CD4-positive, alpha-beta T cell treated with Interferon gamma for 1 hour (primary cell): ENCODE results near the gene ZNF518A.
"Not testable (repeated sequence)": the region's sequence is repeated elsewhere in the genome, so short reads cannot be mapped to it uniquely, and the experiment has no call there.

ENCODE experiments used
- DNase-seq: peaks from one replicate; pipeline ENCODE4 v3.0.0-alpha.2; 2020

ZNF518A gene

DNA sequence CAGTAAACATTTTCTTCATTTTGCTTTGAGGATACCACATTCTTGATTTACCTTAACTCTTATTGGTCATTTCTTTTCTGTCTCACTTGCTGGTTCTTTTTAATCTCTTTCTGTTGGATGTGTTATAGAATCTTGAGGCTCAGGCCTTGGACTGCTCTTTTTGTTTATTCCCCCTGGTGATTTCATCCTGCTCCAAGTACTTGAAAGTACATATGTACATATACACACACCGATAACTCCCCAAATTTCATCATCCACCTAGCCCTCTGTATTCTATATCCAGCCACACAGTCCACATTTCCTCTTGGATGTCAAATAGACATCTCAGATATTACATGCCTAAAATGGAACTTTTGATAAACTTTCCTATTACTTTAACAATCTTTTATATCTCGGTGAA lies 7.5 kb downstream of the ZNF518A start:
- no peak for DNase-seq

DNA sequence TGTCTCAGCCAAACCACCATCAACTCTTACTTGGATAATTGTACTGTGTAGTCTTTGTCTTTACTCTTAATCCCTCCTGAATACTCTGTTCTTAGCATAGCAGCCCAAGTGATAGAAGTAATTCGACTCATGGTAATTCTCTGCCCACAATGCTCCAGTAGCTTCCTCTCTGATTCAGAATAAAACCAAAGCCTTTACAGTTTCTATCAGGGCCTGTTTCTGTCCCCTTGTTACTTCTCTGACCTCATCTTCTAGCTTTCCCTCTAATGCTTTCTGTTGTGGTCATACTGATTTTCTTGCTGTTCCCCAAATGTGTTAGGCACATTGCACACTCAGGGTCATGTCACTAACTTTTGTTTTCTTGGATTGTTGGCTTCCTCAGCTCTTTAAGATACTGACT lies 8.0 kb downstream of the ZNF518A start:
- no peak for DNase-seq

DNA sequence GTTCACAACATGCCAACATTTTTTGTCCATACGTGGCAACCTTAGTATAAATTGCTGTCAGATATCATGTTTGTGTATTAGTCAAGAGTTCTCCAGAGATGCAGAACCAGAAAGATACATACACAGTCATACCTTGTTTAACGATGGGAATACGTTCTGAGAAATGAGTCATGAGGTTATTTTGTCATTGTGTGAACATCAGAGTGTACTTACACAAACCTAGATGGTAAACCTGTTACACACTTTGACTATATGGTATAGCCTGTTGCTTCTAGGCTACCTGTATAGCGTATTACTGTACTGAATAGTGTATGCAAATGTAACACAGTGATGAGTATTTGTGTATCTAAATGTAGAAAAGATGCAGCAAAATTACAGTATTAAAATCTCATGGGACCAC lies 22.3 kb downstream of the ZNF518A start:
- DNase-seq, result no peak

- no peak for DNase-seq
Measured at GRCh38 chr10:96153070-96153469, 23.0 kb downstream of the ZNF518A start.

GRCh38 chr10:96165726-96166125 lies 35.6 kb downstream of the ZNF518A start:
- no peak for DNase-seq

- DNase-seq, result no peak
Measured at GRCh38 chr10:96168546-96168945, 38.4 kb downstream of the ZNF518A start.

DNA sequence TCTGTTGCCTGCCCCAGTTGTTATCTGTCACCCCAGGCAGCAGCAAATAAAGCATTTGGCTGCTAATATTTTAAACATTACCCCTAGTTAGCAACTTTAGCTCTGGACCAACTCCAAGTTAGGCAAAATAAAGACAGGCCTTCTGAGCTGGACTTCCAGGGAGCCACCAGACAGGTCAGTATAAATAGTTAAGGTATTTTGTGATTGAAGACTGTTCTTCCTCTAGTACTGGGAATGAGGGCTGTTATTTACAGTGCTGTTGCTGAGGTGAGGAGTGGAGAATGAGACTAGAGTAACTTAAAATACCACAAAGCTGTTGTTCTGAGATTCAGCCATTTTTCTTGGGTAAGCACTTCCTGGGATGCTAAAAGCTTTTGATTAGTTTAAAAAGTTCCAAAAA lies 40.1 kb downstream of the ZNF518A start:
- no peak for DNase-seq

GRCh38 chr10:96172666-96173065 lies 42.6 kb downstream of the ZNF518A start:
- DNase-seq, result no peak

DNA sequence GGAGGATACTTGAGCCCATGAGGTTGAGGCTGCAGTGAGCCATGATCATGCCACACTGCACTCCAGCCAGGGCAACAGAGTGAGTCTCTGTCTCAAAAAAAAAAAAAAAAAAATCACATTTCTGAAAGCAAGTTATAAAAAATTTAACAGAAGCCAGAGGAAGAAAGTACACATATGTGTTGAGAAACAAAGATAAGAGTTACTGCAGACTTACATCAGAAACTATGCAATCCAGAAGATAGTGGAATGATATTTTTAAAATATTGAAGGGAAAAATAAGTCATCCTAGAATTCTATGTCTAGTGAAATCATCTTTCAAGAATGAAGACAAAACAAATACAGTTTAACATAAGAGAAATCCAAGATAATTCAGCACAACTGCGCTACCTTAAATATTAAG lies 46.9 kb downstream of the ZNF518A start:
- DNase-seq, result no peak

GRCh38 chr10:96188421-96188820 lies 58.3 kb downstream of the ZNF518A start:
- no peak for DNase-seq

DNA sequence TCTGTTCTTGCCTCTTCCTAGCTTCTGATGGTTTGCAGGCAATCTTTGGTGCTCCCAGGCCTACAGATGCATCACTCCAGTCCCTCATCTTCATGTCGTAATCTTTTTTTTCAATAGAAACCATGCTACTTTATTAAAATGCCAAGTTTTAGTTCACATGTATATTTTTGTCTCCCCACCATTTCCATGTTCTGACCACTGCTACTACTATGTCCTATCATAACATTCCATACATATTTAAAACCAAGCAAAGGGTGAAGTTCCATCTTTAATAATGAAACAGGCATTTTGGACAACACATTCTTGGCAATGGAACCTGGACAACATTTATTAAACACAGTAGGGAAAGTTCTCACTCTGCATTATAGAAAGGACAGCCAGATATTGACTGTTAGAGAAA lies 58.8 kb downstream of the ZNF518A start:
- DNase-seq, result no peak

- not testable (repeated sequence) for DNase-seq
Measured at GRCh38 chr10:96189505-96189904, 59.4 kb downstream of the ZNF518A start.

DNA sequence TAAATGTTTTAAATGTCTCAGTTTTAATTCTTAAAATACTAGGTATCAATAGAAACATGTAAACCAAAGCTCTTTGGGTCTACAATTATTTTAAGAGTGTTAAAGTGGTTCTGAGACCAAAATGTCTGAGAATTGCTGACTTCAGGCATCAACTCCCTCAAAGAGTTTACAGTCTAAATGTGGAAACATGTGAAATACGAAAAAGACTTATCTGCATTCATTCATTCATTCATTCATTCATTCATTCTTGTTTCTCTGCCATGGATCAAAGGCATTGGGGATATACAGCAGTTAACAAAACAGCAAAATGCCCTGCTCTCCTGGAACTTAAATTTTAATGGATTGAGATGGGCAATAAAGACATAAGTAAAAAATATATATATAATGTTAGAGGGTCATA lies 71.4 kb downstream of the ZNF518A start:
- no peak for DNase-seq

GRCh38 chr10:96205580-96205979 lies 75.5 kb downstream of the ZNF518A start:
- DNase-seq, result no peak

DNA sequence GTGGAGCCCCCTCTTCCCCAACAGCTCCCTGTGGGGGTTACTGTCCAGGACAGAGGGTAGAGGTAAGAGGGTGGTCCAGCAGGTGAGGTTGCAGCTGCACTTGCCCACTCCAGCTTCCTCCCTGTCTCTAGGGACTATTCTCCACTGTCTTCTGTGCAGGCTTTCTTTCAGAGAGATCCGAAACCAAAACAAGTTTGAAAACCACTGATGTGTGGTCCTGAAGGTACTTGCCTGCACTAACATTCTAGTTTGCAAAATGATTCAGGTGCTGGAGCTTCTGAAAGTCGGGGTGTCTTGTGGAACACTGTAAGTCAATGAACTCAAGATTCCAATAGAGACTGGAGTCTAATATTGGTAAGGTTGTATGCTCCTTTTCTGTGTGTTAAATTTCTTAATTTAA lies 78.2 kb downstream of the ZNF518A start:
- DNase-seq, result no peak

DNA sequence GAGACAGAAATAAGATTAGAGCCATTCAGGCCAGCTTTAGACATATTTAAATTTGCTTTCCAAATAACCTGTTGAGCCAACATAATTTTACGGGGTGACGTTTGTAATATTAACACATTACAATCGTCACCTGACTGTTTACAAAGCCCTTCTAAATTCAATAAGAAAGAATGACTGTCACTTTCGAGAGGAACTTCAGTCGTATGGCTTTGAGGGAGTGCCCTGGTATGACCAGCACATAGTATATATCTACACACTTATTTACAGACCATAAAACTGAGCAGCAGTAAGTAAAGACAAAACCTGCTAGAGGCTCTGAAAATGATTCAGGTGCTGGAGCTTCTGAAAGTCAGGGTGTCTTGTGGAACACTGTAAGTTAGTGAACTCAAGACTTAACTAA lies 78.8 kb downstream of the ZNF518A start:
- no peak for DNase-seq

DNA sequence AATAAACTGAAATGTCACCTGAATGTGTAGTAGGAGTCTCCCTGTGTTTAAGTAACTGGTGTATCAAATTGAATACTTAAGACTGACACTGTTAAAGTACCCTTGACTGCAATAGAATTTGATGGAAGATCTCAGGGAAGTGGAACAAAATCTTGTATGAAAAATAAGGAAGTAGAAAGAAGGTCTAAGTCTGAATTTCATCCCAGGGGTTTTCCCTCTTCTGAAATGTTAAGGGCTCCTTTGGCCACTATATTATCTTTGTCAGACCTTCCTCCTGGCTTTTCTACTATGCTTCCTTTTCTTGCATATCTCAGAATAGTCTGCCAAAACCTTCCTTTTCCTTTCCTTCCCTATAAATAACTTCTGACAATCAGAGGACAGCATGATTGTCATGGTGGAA lies 81.7 kb downstream of the ZNF518A start:
- no peak for DNase-seq

GRCh38 chr10:96212911-96213310 lies 82.8 kb downstream of the ZNF518A start:
- DNase-seq, result no peak
